ENCODE data around the gene GABRB1. TPM values are rescaled to one million over a fixed set of nuclear protein-coding genes. Genes with fewer than 3 reads are reported as not detected.
A peak's percentile ranks its signal among the peaks of the same experiment; 100 is the strongest.

The GABRB1 gene
- total RNA-seq, 4 donors from 2014 or later = 0.13 TPM; not detected in 3

DNA sequence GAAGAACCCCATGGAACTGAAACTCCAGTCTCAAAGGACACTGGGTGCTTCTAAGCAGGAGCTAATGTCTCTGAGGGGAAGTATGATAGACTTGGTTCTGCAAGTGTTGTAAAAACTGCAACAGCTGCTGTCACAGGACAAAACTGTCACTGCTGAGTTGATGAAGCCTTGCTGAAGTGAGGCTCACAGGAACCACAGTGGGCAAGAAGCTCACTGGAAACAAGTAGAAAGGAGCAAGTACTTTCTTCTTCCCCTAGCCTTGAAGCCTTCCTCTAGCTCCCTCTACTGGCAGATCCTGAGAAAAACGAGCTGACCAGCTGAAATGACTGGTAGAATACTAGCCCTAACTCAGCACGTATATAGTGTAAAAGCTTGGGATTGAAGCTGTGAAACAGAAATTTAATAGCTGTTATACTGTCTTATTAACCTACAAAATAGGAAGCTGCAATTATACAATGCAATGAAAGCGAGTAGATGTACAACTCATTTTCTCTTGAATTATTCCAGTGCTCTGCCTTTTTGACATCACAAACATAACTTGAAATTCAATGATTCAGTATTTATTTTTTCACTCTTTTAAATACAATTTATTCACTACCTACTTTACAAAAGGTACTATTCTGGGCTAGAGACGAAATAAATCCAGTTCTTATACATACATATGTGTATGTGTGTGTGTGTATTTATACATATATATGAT is 91.4 kb downstream of the GABRB1 start:
- TF ChIP-seq POLR2A (IDR thresholded peaks at IDR 0.05; ENCODE audit: low read depth) = no peak
- TF ChIP-seq, protein P1, sequence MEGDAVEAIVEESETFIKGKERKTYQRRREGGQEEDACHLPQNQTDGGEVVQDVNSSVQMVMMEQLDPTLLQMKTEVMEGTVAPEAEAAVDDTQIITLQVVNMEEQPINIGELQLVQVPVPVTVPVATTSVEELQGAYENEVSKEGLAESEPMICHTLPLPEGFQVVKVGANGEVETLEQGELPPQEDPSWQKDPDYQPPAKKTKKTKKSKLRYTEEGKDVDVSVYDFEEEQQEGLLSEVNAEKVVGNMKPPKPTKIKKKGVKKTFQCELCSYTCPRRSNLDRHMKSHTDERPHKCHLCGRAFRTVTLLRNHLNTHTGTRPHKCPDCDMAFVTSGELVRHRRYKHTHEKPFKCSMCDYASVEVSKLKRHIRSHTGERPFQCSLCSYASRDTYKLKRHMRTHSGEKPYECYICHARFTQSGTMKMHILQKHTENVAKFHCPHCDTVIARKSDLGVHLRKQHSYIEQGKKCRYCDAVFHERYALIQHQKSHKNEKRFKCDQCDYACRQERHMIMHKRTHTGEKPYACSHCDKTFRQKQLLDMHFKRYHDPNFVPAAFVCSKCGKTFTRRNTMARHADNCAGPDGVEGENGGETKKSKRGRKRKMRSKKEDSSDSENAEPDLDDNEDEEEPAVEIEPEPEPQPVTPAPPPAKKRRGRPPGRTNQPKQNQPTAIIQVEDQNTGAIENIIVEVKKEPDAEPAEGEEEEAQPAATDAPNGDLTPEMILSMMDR (IDR thresholded peaks at IDR 0.05) = peak; percentile 46 to 73 (median 64)
- Histone ChIP-seq H3K27me3 (no peaks in the 10 kb centered on the region), H3K4me3 (no peak overlapping the region), H3K9me3 (no peaks in the 10 kb centered on the region), H3K27ac (replicated peaks in 1 of 4) (no peak overlapping the region), H3K36me3 (no peaks in the 10 kb centered on the region), H3K4me1 (peaks cover 0 to 5% (median 0%) of the 10 kb centered on the region in 4 donors)
- WGBS = 10% methylated on average over 4 of the region's 4 CpGs
- intact Hi-C loops (cut with DNase I) = no loop called here
- no peak for DNase-seq (ENCODE audit: extremely low spot score)

DNA sequence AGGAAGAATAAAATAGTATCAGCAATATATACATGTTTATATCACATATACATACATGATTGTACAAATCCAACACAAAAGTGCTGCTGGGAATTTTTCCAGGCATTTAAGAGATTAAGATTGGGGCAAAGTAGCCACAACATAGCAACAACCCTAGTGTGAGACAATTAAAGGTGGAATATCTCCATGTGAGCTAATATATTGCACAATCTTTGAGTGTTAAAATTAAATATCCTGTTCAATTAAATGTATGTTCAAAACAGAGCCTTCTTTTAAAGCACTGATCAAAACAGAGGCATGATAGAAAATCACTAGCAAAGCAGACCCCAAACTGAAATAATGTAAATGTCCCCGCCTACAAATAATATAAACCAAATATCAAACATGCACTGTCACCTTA is 97.6 kb downstream of the GABRB1 start:
- intact Hi-C loops (cut with DNase I) = no loop called here
- TF ChIP-seq EP300 (IDR thresholded peaks at IDR 0.05) = no peak
- no peak for TF ChIP-seq POLR2A (IDR thresholded peaks at IDR 0.05; ENCODE audit: low read depth)
- no peak for TF ChIP-seq POLR2AphosphoS5 (IDR thresholded peaks at IDR 0.05)
- TF ChIP-seq, protein P1 (IDR thresholded peaks at IDR 0.05) = no peak
- Histone ChIP-seq H3K4me3 (no peak overlapping the region), H3K27ac (replicated peaks in 1 of 4) (no peak overlapping the region), H3K4me1 (no peaks in the 10 kb centered on the region), H3K27me3 (no peaks in the 10 kb centered on the region), H3K9me3 (no peaks in the 10 kb centered on the region), H3K36me3 (no peaks in the 10 kb centered on the region)
- no peak for DNase-seq (ENCODE audit: extremely low spot score)
- WGBS = 100% methylated on average over 1 of the region's 1 CpG

DNA sequence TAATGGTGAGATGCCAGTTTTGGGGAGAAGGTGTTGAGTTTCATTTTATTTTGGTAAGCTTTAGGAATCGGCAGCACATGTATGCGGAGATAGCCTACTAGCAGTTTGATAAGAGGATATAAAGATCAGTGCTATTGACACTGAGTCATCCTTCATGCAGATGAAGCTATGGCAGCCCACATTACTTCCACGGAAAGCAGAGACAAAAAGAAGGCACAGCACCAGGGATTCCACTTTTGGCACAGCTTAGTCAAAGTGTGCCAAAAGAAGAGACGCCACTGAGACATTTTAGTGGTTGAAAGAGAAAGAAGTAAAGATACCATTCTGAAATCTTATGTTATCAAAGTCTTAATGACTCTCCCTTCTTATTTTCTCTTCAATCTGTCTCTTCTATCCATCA is 103.8 kb downstream of the GABRB1 start:
- 86% methylated on average over 4 of the region's 4 CpGs for WGBS
- Histone ChIP-seq H3K27me3 (no peaks in the 10 kb centered on the region), H3K4me3 (no peak overlapping the region), H3K27ac (replicated peaks in 1 of 4) (no peak overlapping the region), H3K36me3 (no peaks in the 10 kb centered on the region), H3K4me1 (no peaks in the 10 kb centered on the region), H3K9me3 (no peaks in the 10 kb centered on the region)
- DNase-seq (ENCODE audit: extremely low spot score) = no peak
- intact Hi-C loops (cut with DNase I) = no loop called here
- no peak for TF ChIP-seq EP300 (IDR thresholded peaks at IDR 0.05)
- no peak for TF ChIP-seq POLR2AphosphoS5 (IDR thresholded peaks at IDR 0.05)
- TF ChIP-seq, protein P1 (IDR thresholded peaks at IDR 0.05) = no peak
- TF ChIP-seq POLR2A (IDR thresholded peaks at IDR 0.05; ENCODE audit: low read depth) = no peak

DNA sequence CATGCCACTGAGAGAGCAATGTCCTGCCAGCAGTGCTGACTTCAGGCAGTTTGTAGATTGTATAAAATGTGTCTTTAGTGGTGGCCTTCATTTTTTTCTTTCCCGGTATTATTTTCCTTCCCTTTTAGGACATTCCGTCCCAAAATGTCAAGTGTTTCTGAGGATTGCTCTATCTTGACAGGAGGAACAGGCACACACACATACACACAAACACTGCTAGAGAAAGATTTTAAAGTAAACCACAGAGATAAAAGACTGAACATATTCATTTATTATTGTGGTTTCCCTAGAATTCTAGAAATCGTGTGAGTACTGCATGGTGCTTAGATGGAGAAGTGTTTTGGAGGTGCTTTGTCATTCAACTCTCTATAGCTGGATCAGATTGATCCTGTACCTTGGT is 111.9 kb downstream of the GABRB1 start:
- no peaks in the 10 kb centered on the region for H3K36me3 ChIP-seq
- 80% methylated on average over 3 of the region's 3 CpGs for WGBS
- no peak for DNase-seq (ENCODE audit: extremely low spot score)
- H3K4me3 ChIP-seq = no peak overlapping the region
- no peak overlapping the region for H3K27ac ChIP-seq (replicated peaks in 1 of 4)
- no peaks in the 10 kb centered on the region for H3K9me3 ChIP-seq
- intact Hi-C loops (cut with DNase I) = no loop called here
- no peaks in the 10 kb centered on the region for H3K27me3 ChIP-seq
- H3K4me1 ChIP-seq = no peaks in the 10 kb centered on the region
- TF ChIP-seq POLR2A (IDR thresholded peaks at IDR 0.05; ENCODE audit: low read depth) (no peak), EP300 (IDR thresholded peaks at IDR 0.05) (no peak), POLR2AphosphoS5 (IDR thresholded peaks at IDR 0.05) (no peak)
- TF ChIP-seq, protein P1 (IDR thresholded peaks at IDR 0.05) = no peak

DNA sequence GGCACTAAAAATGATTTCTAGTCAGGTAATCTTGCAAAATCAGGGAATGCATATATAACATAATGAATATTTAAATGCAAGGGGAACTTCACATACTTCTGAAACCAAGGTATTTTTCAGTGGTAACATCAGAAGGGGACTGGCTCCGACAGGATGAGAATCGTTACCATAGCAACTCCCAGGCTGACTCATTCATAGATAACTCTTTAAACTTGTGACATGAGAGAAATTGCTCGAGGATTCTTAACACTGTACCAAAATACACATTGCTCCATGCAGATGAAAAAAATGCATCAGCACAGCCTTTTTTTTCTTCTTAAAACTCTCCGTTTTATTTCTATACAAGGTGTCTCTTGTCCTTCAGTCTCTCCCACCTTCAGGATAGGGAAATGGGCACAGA is 114.3 kb downstream of the GABRB1 start:
- H3K27me3 ChIP-seq = no peaks in the 10 kb centered on the region
- no peaks in the 10 kb centered on the region for H3K9me3 ChIP-seq
- no peak for TF ChIP-seq POLR2AphosphoS5 (IDR thresholded peaks at IDR 0.05)
- TF ChIP-seq EP300 (IDR thresholded peaks at IDR 0.05) = no peak
- no peaks in the 10 kb centered on the region for H3K36me3 ChIP-seq
- no peak overlapping the region for H3K4me3 ChIP-seq
- intact Hi-C loops (cut with DNase I) = no loop called here
- H3K4me1 ChIP-seq = no peaks in the 10 kb centered on the region
- 29% methylated on average over 4 of the region's 4 CpGs for WGBS
- no peak overlapping the region for H3K27ac ChIP-seq (replicated peaks in 1 of 4)
- no peak for DNase-seq (ENCODE audit: extremely low spot score)
